Measurements from ENCODE around the gene SORCS2. TPM values are rescaled to one million over a fixed set of nuclear protein-coding genes. Genes with fewer than 3 reads are reported as not detected.
"Not testable (repeated sequence)": the region's sequence is repeated elsewhere in the genome, so short reads cannot be mapped to it uniquely, and the experiment has no call there.

The SORCS2 gene
- total RNA-seq, 1 donor from 2014 or later: not detected

DNA sequence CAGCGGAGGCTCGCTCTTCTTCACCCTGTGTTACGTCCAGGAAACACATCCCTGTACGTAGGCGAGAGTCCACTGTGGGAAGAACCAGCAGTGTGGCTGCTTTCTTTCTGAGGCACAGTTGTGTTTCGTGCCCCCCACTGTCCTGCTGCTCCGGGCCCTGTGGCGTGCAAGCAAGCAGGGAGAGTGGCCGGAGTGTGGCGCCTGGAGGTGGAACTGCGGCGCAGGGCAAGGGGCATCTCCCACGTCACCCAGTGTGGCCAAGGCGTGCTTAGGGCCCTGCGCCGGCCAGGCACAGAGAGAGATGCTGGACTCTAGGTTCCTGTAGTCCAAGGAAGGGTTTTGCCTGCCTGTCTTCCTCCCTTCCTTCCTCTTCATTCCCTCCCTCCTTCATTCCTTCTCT, 255.7 kb downstream of the SORCS2 start:
- no peaks in the 10 kb centered on the region for H3K4me1 Mint-ChIP-seq (ENCODE audit: low read depth)
- no peak overlapping the region for H3K27ac Mint-ChIP-seq
- no peak overlapping the region for H3K4me3 Mint-ChIP-seq
- no peak for DNase-seq (ENCODE audit: low spot score)
- intact Hi-C loops (cut with micrococcal nuclease): no loop called here
- no peaks in the 10 kb centered on the region for H3K27me3 Mint-ChIP-seq (ENCODE audit: insufficient read depth)
- H3K9me3 Mint-ChIP-seq: no peaks in the 10 kb centered on the region
- no peaks in the 10 kb centered on the region for H3K36me3 Mint-ChIP-seq (ENCODE audit: low read depth)

DNA sequence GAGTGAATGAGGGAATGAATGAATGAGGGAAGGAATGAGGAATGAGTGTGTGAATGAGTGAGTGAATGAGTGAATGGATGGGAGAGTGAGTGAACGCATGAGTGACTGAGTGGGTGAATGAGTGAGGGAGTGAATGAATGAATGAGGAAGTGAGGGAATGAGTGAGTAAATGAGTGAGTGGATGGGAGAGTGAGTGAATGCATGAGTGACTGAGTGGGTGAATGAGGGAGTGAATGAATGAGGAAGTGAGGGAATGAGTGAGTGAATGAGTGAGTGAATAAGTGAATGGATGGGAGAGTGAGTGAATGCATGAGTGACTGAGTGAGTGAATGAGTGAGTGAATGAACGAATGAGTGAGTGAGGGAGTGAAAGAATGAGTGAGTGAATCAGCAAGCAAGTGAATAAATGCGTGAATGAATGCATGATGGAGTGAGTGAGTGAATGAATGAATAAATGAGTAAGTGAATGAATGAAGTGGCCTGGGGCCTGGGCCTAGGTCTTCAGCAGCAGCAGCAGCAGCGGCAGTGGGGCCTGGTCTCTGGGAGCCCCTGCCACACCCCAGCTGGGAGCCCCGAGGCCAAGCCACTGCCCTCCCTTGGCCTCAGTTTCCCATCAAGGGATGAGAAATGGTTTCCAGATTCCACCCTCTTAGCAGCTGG, 258.6 kb downstream of the SORCS2 start:
- intact Hi-C loops (cut with micrococcal nuclease): no loop called here
- Mint-ChIP-seq H3K9me3 (no peaks in the 10 kb centered on the region), H3K27me3 (ENCODE audit: insufficient read depth) (no peaks in the 10 kb centered on the region), H3K27ac (no peak overlapping the region), H3K4me3 (no peak overlapping the region), H3K36me3 (ENCODE audit: low read depth) (no peaks in the 10 kb centered on the region), H3K4me1 (ENCODE audit: low read depth) (no peaks in the 10 kb centered on the region)
- DNase-seq (ENCODE audit: low spot score): no peak

DNA sequence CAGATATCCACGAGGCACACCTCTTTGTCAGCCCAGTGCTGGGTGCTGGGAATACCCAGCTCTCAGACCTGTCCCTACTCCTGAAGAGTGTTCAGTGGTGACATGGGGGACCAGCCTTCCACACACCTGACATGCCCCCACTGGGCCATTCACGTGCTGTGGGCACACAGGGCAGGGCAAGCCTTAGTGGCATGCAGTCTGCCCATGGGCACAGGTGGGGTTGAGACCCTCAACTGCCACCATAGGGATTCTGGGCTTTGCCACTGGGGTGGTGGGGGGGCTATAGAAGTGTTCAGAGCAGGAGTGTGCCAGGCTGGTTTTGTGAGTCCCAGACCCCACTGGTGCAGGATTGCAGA, 259.1 kb downstream of the SORCS2 start:
- no peak for DNase-seq (ENCODE audit: low spot score)
- no peak overlapping the region for H3K27ac Mint-ChIP-seq
- no peaks in the 10 kb centered on the region for H3K36me3 Mint-ChIP-seq (ENCODE audit: low read depth)
- no peaks in the 10 kb centered on the region for H3K4me1 Mint-ChIP-seq (ENCODE audit: low read depth)
- H3K4me3 Mint-ChIP-seq: no peak overlapping the region
- intact Hi-C loops (cut with micrococcal nuclease): no loop called here
- H3K9me3 Mint-ChIP-seq: no peaks in the 10 kb centered on the region
- no peaks in the 10 kb centered on the region for H3K27me3 Mint-ChIP-seq (ENCODE audit: insufficient read depth)

DNA sequence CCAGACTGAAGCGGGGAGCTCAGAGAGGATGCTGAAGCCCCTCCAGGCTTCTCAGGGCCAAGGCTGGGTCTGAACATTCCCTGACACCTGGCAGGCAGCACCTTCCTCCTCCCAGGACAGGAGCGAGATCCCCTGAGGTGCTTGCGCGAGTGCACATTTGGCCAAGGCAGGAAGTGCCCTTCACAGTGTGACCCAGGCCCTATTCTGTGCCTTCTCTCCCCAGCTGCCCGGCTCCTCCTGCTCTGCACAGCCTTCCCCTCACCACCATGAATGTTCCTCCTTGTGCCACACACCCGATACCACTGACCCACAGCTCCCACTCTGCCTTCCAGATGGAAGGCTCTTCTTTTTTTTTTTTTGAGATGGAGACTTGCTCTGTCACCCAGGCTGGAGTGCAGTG, 259.5 kb downstream of the SORCS2 start:
- no peaks in the 10 kb centered on the region for H3K36me3 Mint-ChIP-seq (ENCODE audit: low read depth)
- intact Hi-C loops (cut with micrococcal nuclease): no loop called here

DNA sequence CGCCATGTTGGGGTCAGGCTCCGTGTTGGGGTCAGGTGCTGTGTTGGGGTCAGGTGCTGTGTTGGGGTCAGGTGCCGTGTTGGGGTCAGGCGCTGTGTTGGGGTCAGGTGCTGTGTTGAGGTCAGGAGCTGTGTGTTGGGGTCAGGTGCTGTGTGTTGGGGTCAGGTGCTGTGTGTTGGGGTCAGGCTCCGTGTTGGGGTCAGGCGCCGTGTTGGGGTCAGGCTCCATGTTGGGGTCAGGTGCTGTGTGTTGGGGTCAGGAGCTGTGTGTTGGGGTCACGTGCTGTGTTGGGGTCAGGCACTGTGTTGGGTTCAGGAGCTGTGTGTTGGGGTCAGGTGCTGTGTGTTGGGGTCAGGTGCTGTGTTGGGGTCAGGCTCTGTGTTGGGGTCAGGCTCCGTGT, 260.5 kb downstream of the SORCS2 start:
- intact Hi-C loops (cut with micrococcal nuclease); H3K4me3 Mint-ChIP-seq; H3K36me3 Mint-ChIP-seq (ENCODE audit: low read depth); H3K27me3 Mint-ChIP-seq (ENCODE audit: insufficient read depth); DNase-seq (ENCODE audit: low spot score); H3K27ac Mint-ChIP-seq; H3K9me3 Mint-ChIP-seq; H3K4me1 Mint-ChIP-seq (ENCODE audit: low read depth): not testable (repeated sequence)

More for the DNA sequence above, 259.5 kb downstream of the SORCS2 start:
- H3K27ac Mint-ChIP-seq: no peak overlapping the region
- H3K27me3 Mint-ChIP-seq (ENCODE audit: insufficient read depth): no peaks in the 10 kb centered on the region
- no peaks in the 10 kb centered on the region for H3K4me1 Mint-ChIP-seq (ENCODE audit: low read depth)
- no peak overlapping the region for H3K4me3 Mint-ChIP-seq
- DNase-seq (ENCODE audit: low spot score): no peak
- no peaks in the 10 kb centered on the region for H3K9me3 Mint-ChIP-seq

DNA sequence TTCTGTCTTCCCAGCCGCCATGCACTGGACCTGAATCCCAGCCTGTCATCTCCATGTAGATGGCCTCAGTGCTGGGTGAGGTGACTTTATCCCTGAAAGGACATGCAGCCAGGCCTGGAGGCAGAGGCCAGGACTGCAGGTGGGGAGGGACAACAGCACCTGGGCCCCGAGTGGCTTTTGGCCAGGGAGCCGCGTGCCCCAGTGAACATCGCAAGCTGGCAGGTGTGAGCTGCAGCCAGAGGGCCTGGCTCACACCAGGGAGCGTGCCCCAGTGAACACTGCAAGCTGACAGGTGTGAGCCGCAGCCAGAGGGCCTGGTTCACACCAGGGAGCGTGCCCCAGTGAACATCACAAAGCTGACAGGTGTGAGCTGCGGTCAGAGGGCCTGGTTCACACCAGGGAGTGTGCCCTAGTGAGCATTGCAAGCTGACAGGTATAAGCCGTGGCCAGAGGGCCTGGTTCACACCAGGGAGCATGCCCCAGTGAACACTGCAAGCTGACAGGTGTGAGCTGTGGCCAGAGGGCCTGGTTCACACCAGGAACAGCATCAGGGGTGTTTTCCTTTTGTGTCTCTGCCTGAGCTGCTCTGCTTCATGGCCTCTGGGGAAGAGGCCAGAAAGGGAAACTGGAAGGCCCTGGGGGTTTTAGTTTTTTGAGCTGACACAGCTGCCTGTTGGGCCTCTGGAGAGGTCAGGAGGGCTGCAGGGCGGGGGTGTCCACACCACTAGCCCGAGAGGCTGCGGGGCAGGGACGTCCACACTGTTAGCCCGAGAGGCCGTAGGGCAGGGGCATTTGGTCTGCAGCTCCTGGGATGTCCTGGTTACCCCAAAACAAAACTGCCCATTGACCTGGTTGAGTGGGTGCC, 265.1 kb downstream of the SORCS2 start:
- DNase-seq (ENCODE audit: low spot score): no peak
- intact Hi-C loops (cut with micrococcal nuclease): no loop called here
- H3K4me3 Mint-ChIP-seq: no peak overlapping the region
- no peaks in the 10 kb centered on the region for H3K4me1 Mint-ChIP-seq (ENCODE audit: low read depth)
- no peak overlapping the region for H3K27ac Mint-ChIP-seq
- H3K36me3 Mint-ChIP-seq (ENCODE audit: low read depth): no peaks in the 10 kb centered on the region
- no peaks in the 10 kb centered on the region for H3K27me3 Mint-ChIP-seq (ENCODE audit: insufficient read depth)
- H3K9me3 Mint-ChIP-seq: no peaks in the 10 kb centered on the region

DNA sequence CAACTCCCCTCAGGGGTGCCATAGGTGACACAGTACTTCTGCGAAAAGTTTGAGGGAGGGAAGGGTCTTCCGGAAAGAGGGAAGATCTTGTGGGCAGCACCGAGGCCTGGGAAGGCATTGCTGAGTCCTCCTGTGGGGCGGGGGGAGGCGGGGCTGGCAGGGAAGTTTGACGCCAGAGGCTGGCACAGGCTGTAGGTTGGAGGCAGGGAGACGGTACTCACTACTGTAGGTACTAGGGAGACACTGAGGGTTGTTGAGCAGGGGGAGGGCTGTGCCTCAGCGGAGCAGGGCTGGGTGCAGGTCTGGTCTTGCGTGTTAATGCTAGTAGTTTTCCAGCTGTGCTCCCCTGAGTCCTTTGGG, 265.7 kb downstream of the SORCS2 start:
- no peak for DNase-seq (ENCODE audit: low spot score)
- H3K9me3 Mint-ChIP-seq: no peaks in the 10 kb centered on the region
- H3K27ac Mint-ChIP-seq: no peak overlapping the region
- H3K27me3 Mint-ChIP-seq (ENCODE audit: insufficient read depth): no peaks in the 10 kb centered on the region
- H3K4me3 Mint-ChIP-seq: no peak overlapping the region
- intact Hi-C loops (cut with micrococcal nuclease): no loop called here
- no peaks in the 10 kb centered on the region for H3K36me3 Mint-ChIP-seq (ENCODE audit: low read depth)
- H3K4me1 Mint-ChIP-seq (ENCODE audit: low read depth): no peaks in the 10 kb centered on the region

DNA sequence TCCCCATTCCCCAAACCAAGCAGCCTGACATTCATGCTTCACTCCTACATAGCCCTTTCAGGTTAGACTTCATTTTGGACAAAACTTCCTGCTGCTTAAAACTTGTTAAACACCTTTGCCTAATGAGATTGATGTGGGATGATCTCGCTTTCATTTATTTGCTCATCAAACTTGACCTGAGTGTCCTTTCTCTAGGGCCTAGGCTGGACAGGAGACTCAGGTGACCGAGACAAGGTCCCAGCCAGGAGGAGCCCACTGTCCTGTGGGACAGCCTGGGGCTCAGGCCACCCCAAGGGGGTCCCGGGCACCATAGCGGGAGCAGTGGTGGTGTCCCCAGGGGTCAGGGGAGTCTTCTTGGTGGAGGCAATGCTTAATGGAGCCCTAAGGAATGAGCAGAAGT, 266.1 kb downstream of the SORCS2 start:
- no peak overlapping the region for H3K27ac Mint-ChIP-seq
- no peaks in the 10 kb centered on the region for H3K36me3 Mint-ChIP-seq (ENCODE audit: low read depth)
- H3K27me3 Mint-ChIP-seq (ENCODE audit: insufficient read depth): no peaks in the 10 kb centered on the region
- H3K4me3 Mint-ChIP-seq: no peak overlapping the region
- intact Hi-C loops (cut with micrococcal nuclease): no loop called here
- H3K9me3 Mint-ChIP-seq: no peaks in the 10 kb centered on the region
- no peak for DNase-seq (ENCODE audit: low spot score)
- H3K4me1 Mint-ChIP-seq (ENCODE audit: low read depth): no peaks in the 10 kb centered on the region

DNA sequence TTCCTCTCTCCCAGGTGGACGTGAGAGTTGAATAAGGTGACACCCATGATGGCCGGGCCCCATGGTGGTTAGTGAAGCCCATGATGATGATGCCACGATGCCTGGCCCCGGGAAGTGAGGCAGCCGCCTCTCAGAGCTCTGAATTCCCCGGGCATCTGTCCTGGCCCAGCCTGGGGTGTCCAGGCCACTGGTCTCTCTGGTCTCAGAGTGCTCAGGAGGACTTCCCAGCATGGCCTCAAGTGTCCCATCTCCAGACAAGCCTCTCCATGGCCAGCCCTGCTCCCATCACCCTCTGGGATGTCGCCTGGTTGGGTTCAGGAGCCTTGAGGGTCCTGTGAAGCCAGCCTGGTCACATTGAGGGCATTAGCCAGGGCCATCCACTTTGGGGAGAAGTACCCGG, 267.1 kb downstream of the SORCS2 start:
- Mint-ChIP-seq H3K4me3 (no peak overlapping the region), H3K27ac (no peak overlapping the region), H3K36me3 (ENCODE audit: low read depth) (no peaks in the 10 kb centered on the region), H3K9me3 (no peaks in the 10 kb centered on the region), H3K4me1 (ENCODE audit: low read depth) (no peaks in the 10 kb centered on the region), H3K27me3 (ENCODE audit: insufficient read depth) (no peaks in the 10 kb centered on the region)
- DNase-seq (ENCODE audit: low spot score): no peak
- intact Hi-C loops (cut with micrococcal nuclease): no loop called here

DNA sequence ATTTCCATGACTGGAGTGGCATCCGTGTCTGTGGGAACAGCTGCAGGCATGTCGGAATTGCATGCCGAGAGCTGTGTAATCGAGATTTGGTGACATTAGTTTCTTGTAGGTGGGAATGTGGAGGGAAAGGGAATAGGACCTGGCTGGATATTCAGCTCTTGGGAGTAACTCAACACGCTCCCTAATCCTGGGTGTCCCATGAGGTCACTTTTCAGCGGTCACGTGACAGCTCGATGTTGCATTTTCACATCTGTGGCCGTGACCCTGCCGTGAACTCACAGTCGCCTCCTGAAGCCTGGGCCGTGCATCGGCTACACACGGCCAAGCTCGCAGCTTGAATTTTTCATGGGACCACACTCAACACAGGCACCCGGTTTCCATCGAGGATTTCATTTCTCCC, 268.2 kb downstream of the SORCS2 start:
- H3K9me3 Mint-ChIP-seq: no peaks in the 10 kb centered on the region

DNA sequence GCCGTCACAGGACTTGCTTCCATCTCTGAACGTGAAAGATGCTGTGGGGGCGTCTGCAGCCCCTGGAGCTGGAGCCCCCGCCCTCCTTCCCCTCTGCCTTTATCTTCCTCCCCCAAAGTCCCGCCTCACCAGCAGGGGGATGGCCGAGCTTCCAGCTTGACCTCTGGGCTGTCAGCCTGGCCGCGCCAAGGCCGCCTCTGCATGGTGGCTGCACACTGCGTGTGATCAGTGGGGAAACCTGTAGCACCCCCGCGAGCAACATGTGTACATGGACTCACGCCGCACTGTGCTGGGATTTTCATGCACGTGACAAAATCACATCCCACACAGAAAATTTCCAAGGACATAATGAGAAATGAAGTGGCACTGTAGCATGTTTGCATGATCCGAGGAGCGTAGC, 268.9 kb downstream of the SORCS2 start:
- intact Hi-C loops (cut with micrococcal nuclease): no loop called here
- H3K27ac Mint-ChIP-seq: no peak overlapping the region
- H3K27me3 Mint-ChIP-seq (ENCODE audit: insufficient read depth): no peaks in the 10 kb centered on the region

More for the DNA sequence above, 268.2 kb downstream of the SORCS2 start:
- H3K36me3 Mint-ChIP-seq (ENCODE audit: low read depth): no peaks in the 10 kb centered on the region
- H3K4me3 Mint-ChIP-seq: no peak overlapping the region
- no peaks in the 10 kb centered on the region for H3K4me1 Mint-ChIP-seq (ENCODE audit: low read depth)
- H3K27ac Mint-ChIP-seq: no peak overlapping the region
- intact Hi-C loops (cut with micrococcal nuclease): no loop called here
- DNase-seq (ENCODE audit: low spot score): no peak
- H3K27me3 Mint-ChIP-seq (ENCODE audit: insufficient read depth): no peaks in the 10 kb centered on the region

DNA sequence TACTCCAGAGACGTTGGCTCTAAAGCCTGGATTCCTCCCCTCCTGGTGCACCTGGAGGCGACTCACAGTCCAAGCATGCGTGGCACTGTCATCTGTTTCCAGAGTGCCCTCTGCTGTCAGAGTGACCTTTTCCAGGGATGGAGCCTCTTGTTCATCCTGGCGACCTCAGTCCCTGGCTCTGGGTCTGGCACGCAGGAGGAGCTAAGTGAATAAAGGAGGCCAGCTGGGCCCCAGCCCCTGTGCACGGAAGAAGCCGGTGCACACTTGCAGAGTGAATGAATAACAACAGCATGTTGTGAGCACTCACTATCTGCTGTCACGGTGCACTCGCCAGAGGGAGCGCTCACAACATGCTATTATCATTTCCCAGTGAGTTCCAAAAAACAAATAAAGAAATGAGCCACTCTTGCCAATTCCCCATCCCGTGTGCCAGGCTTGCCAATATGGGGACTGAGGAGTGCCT, 270.2 kb downstream of the SORCS2 start:
- no peaks in the 10 kb centered on the region for H3K27me3 Mint-ChIP-seq (ENCODE audit: insufficient read depth)
- intact Hi-C loops (cut with micrococcal nuclease): no loop called here
- H3K9me3 Mint-ChIP-seq: no peaks in the 10 kb centered on the region
- DNase-seq (ENCODE audit: low spot score): no peak
- no peaks in the 10 kb centered on the region for H3K36me3 Mint-ChIP-seq (ENCODE audit: low read depth)
- no peak overlapping the region for H3K27ac Mint-ChIP-seq
- no peaks in the 10 kb centered on the region for H3K4me1 Mint-ChIP-seq (ENCODE audit: low read depth)
- H3K4me3 Mint-ChIP-seq: no peak overlapping the region

More for the DNA sequence above, 268.9 kb downstream of the SORCS2 start:
- Mint-ChIP-seq H3K36me3 (ENCODE audit: low read depth) (no peaks in the 10 kb centered on the region), H3K4me3 (no peak overlapping the region), H3K9me3 (no peaks in the 10 kb centered on the region), H3K4me1 (ENCODE audit: low read depth) (no peaks in the 10 kb centered on the region)
- no peak for DNase-seq (ENCODE audit: low spot score)

DNA sequence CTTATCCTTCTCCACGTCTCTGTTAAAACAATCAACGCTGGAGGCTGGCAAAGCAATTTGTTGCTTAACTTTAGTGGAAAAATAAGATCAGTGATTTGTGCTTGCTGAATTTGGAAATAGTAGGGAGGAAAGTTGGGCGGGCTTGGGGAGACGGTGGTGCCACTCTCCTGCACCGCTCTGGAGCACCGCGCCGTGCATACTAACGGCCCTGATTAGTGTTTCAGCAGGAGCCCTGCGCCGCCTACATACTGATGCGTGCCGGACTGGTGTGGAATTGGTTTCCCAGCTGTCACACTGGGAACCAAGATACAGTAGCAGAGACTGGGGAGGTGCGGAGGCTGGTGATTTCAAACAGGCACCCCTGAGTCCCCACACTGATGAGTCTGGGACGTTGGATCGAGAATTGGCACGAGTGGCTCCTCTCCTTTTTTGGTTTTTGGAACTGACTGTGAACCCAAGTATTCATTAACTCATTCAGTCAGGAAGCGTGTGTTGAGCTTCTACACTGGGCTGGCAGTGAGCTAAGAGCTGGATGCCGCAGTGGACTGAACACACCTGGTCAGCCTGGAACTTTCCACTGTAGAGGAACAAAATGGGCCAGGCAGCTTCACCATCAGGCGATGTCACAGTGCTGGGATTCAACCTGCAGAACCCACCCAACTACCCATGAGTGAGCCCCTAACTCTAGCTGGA, 271.4 kb downstream of the SORCS2 start:
- no peak for DNase-seq (ENCODE audit: low spot score)
- no peaks in the 10 kb centered on the region for H3K36me3 Mint-ChIP-seq (ENCODE audit: low read depth)
- H3K9me3 Mint-ChIP-seq: no peaks in the 10 kb centered on the region
- no peaks in the 10 kb centered on the region for H3K27me3 Mint-ChIP-seq (ENCODE audit: insufficient read depth)
- intact Hi-C loops (cut with micrococcal nuclease): no loop called here
- H3K4me1 Mint-ChIP-seq (ENCODE audit: low read depth): no peaks in the 10 kb centered on the region
- no peak overlapping the region for H3K4me3 Mint-ChIP-seq
- H3K27ac Mint-ChIP-seq: no peak overlapping the region

Data from activated T-helper 1 cell treated with anti-CD3 and anti-CD28 coated beads, Interleukin-12 subunit alpha, Interleukin-12 subunit beta, Interleukin-2, Interleukin-4 antibody, amounts not matched to agents 30 ng/mL and 10 ng/mL and 1 ng/mL, durations not matched to agents 14 hours and 24 hours and 36 hours (primary cell).